GM19328 (cell line): ENCODE data around the gene SRSF5.
"Not testable (repeated sequence)": the region's sequence is repeated elsewhere in the genome, so short reads cannot be mapped to it uniquely, and the experiment has no call there.

Source experiments
- ATAC-seq: cut with Tn5 transposase; IDR thresholded peaks from one replicate; pipeline ENCODE4 v1.9.1; 2021; ENCODE audit warnings: mild to moderate bottlenecking, moderate library complexity; ENCODE audit not compliant: unreplicated experiment

SRSF5 gene

GRCh38 chr14:69804902-69805301, 38.0 kb downstream of the SRSF5 start:
- no peak for ATAC-seq

GRCh38 chr14:69807192-69807591, 40.2 kb downstream of the SRSF5 start:
- ATAC-seq, result no peak

GRCh38 chr14:69808919-69809808, 42.2 kb downstream of the SRSF5 start:
- ATAC-seq, result no peak

- no peak for ATAC-seq
These were observed 44.4 kb downstream of the SRSF5 start for GRCh38 chr14:69811227-69811867.

GRCh38 chr14:69811868-69812252, 44.9 kb downstream of the SRSF5 start:
- no peak for ATAC-seq

GRCh38 chr14:69812711-69813110, 45.8 kb downstream of the SRSF5 start:
- no peak for ATAC-seq

GRCh38 chr14:69813346-69813745, 46.4 kb downstream of the SRSF5 start:
- not testable (repeated sequence) for ATAC-seq

- no peak for ATAC-seq
These were observed 47.5 kb downstream of the SRSF5 start for GRCh38 chr14:69814397-69814796.

- ATAC-seq, result no peak
These were observed 48.6 kb downstream of the SRSF5 start for GRCh38 chr14:69815556-69815955.

GRCh38 chr14:69816216-69816615, 49.3 kb downstream of the SRSF5 start:
- ATAC-seq, result no peak

- no peak for ATAC-seq
These were observed 51.8 kb downstream of the SRSF5 start for GRCh38 chr14:69818758-69819191.

- no peak for ATAC-seq
These were observed 52.7 kb downstream of the SRSF5 start for GRCh38 chr14:69819607-69820006.

GRCh38 chr14:69820991-69821390, 54.0 kb downstream of the SRSF5 start:
- ATAC-seq, result no peak
